ENCODE measurements around the gene ARID5B. TPM values are rescaled to one million over a fixed set of nuclear protein-coding genes. Genes with fewer than 3 reads are reported as not detected.
A peak's percentile ranks its signal among the peaks of the same experiment; 100 is the strongest.

Gene ARID5B
- total RNA-seq, 1 donor from 2014 or later: 11.6 TPM

DNA sequence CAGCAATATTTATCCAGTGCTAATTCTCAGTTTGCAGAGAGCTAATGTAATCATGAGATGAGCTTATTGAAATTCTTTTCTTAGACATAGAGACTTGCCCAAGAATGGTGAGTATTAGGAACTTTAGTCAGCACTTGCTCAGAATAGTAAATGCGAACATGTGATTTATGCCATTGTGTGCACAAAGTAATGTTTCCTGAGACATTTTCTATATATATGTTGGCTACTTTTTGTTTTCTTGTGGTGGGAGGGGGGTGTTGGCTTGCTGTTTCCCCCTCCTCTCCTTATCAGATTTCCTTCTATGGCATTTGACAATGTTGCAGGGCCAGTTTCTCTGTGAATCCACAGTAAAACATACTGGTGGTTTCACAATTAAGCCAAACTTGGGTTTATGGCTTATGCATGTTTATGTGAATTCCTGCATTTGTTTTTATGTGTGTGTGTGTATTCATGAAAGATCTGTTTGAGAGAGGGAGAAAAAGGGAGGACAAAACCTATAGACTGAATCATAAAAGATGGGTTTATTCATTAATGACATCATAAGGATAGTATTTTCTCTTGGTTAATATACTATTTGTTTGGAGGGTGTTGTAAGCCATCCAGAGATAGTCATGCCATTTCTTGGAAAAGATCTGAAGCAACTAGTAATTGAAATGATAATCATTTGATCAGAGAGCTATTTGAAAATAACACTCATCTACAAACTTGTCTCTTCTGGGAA is 36.3 kb downstream of the ARID5B start:
- peak in 1 of 2 donors; percentile 74 for DNase-seq (ENCODE audit: low read depth in 2 of 2)

DNA sequence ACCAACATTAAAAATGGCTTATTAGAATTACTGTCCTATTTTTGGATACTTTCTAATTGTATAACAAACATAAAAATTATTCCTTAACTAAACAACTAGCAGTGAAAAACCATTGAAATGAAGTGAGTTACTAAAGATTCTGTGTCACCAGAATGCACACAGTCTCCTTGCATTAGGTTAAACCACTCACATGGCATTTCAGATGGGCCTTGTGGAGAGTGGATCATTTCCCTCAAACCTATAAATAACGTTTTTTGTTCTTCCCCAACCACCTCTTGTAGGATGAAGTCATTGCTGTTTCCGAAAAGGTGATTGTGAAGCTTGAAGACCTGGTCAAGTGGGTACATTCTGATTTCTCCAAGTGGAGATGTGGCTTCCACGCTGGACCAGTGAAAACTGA is 38.4 kb downstream of the ARID5B start:
- DNase-seq (ENCODE audit: low read depth in 2 of 2): no peak

DNA sequence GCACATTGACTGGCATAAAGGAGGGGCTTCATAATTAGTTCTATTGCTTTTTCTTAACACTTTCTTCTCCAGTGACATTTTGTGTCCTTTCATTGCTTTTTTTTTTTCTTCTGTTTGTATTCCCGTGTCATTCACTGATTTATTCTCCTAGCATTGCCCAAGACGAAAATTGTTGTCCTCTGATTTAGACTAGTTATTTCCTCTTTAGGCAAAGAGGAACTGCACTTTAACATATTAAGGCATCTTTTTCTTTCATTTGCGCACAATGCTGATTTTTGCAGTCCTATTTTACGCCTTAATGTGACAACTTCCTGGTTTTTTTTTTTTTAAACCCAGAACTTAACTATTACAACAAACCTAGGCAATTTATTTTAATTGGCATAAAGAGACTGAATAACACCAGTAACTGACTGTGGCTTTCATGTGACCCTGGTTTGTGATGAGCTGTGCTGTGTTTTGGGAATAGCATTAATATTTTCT is 39.7 kb downstream of the ARID5B start:
- DNase-seq (ENCODE audit: low read depth in 2 of 2): no peak

DNA sequence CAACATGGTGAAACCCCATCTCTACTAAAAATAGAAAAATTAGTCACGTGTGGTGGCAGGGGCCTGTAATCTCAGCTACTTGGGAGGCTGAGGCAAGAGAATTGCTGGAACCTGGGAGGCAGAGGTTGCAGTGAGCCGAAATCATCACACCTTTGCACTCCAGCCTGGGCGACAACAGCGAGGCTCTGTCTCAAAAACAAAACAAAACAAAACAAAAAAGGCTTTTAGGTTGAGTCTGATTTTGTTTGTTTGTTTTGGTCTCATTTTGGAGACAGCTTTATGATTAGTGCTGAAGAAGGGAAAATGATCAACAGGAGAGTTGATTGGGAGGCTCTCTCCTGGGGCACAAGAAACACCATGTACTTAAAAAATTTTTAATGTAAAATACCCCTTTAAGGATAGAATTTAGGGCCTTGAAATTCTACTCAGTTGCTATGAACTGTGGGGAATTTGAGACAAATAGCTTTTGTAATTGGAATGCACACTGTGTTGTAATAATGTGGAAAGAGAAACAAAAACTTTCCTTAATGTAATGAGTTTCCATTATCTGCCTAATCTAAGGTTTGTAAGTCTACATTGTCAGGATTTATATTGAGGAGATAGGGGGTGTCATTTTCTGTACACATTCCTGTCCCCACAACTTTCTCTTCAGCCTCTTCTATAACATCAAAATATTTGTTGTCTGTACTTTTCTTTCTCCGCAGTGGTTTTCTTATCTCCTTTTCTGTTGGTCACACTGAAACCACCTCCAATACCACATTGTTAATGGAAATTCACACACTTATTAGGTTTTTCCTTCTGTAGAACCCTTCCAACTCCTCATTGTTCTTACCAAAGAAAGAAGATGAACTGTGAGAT is 41.3 kb downstream of the ARID5B start:
- DNase-seq (ENCODE audit: low read depth in 2 of 2): peak; percentile 33 to 55

DNA sequence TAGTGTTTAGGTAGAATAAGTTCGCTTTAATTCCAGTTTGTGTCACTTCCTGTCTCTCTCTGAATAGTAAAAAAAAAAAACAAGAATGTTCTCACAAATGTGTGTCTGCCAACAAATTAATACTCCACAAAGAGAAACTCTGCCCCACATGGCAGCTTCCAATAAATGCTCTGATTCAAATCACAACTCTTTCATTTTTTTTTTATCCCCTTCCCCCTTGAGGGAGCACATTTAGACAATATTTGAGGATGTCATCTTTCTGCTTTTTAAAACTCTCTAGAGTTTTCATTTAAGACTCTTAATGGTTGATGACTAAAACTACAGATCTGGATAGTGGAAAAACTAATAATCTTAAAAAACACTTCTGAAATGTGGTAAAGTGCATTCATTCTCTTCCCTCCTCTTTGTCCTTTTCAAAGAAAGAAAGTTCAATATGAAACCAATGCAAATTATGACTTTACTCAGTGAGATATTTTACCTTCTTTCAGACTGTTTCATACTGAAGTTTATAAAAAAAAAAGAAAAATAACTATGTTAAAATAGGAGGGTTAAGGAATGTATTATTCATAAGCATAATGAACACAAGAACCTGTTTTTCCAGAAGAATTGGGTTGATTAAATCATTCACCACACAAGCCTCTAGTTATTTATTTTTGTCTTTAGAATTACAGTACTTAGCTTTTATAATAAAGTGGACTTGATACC is 42.3 kb downstream of the ARID5B start:
- peak; percentile 82 to 85 for DNase-seq (ENCODE audit: low read depth in 2 of 2)

DNA sequence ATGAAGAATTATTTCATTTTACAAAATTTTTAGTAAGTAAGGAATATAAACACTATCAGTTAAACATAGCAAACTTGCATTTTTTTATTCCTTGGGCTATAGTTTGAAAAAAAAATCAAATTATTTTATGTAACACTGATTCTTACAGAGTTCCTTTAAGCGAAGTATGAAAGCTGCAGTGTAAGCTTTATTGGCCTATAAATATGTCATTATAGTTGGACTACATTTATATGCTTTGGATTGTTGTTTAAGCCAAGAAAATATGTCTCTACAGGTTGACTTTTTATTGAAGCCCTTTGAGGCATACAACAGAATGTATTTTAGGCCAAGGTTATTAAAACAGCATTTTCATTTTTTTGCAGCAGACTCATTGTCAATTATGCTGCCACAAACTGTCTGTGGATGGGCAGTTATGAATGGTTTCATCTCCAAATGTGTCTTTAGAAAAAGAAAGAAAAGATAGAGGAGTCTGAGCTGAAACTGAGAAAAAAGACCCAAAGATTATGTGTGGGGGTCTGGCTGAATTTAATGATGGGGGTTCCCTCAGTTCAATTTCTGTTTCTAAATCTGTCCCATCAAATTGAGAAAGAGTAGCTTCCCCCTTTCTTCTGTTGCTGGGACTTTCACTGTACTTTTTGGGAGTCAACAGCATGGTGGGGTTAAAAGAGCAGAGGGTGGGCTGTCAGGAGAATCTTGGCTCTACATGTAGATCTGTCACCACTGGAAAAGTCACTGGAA is 43.1 kb downstream of the ARID5B start:
- DNase-seq (ENCODE audit: low read depth in 2 of 2): no peak

DNA sequence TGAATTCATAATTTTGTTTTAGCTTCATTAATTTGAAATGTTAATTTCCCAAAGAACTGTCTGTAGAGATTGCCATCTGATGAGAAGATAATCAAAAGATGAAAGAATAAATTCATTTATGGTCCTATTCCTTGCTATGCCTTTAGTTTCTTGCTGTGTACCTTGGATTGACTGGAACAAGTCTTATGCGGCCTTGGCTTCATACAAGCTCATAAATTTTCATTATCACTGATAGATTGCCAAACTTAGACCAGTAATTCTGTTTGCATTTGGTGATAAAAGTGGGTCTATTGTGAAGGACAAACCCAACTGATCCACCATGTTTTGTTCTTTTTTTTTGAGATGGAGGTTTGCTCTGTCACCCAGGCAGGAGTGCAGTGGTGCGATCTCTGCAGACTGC is 48.2 kb downstream of the ARID5B start:
- DNase-seq (ENCODE audit: low read depth in 2 of 2): no peak

DNA sequence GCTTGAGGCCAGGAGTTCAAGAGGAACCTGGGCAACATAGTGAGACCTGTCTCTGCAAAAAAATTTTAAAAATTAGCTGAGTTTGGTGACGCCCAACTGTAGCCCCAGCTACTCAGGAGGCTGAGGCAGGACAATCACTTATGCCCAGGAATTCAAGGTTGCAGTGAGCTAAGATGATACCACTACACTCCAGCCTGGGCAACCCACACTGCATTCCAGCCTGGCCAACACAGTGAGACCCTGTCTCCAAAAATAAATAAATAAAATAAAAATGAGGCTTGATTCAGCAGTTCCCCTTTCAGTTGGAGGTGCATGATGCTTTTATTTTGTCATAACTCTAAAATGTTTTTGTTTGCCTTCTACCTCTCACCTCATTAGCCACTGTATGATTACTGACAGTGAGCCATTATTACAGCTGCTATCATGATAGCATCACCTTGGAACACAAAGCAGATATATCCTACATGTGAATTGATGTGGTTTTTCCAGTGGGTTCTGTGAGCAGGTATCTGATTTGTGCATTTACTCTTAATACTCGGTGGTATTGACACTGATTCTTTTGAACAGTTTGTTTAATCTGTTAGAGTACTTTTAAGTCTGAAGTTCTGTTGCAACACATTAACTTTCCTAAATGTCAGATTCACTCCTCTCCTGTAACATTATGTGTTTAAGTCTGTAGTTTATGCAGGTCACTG is 49.1 kb downstream of the ARID5B start:
- DNase-seq (ENCODE audit: low read depth in 2 of 2): no peak

DNA sequence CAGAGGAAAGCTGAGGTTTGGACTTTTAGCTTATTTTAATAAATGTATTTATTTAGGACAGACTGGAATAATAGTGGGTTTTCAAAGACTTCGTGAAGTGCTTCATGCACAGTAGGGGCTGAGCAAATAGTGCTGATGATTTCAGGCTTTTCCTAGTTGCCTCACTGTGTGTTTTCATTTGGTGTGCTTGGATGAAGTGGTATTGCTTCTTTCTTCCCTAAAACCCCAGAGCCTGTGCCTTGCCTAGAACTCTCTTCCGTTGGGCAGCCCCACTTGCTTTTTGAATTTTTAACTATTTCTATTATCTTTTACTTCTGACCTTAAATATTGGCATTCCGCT is 49.6 kb downstream of the ARID5B start:
- no peak for DNase-seq (ENCODE audit: low read depth in 2 of 2)

DNA sequence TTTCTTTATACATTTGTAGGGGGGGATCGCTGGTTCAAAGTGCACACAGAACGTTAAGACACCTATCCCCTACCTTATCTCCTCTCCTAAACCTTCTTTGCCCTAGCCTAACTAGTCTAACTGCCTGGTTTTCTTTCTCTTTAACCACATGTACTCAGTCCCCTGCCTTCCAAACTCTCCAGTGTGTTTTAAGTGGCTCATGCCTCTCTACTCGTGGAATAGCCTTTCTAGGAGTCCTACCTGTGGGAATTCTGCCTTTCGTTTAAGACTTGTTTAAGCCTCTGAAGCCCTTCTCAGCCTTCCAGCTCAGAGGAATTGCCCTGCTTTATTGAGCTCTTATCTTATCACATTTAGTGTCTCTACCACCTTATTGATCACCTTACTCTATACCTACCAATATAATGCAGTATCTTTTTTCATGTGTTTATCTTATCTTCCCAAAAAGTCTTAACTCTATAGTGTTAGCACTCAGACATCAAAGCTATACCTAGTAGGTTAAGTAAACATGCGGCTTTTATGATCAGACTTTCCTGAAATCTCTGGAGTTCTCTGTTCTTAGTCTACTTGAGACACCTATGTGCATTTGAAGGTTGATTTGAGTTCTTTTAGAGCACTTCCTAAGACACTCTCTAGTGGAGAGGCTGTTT is 50.7 kb downstream of the ARID5B start:
- DNase-seq (ENCODE audit: low read depth in 2 of 2): no peak

DNA sequence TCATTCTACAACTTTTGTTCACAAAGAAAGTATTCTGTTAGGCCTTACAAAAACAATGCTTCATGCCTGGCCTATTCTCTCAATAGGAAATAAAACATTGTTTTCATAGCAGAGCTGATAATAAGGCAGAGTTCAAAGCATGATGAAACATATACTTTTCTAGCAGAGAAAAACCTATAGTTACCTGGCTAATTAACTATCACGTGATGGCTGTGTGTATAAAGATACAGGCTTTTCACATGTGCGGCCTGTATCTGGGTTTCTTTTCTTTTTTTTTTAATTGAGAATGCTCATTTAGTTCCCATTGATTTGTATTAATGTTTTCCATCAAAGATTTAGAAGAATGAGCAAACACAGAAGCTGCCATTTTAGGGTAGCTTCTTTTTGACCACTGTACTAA is 51.7 kb downstream of the ARID5B start:
- DNase-seq (ENCODE audit: low read depth in 2 of 2): peak in 1 of 2 donors; percentile 25

DNA sequence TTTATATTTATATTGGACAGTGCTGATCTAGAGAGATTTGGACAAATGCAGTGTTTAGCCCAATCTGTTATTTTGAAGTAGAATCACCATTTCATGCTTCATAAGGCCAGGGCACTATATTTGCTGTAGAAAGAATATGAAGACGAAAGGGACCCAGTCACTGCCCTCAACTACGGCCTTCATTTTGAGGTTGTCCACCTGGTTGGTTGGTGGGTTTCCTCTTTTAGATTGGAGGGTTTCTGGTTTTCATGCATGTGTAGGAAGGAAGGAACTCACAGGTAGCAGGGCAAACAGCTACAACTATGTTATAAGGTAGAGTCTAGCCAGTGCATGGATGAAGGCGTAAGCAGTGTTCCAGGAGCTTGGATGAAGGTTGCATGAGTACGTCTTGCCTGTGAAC is 56.3 kb downstream of the ARID5B start:
- no peak for DNase-seq (ENCODE audit: low read depth in 2 of 2)

DNA sequence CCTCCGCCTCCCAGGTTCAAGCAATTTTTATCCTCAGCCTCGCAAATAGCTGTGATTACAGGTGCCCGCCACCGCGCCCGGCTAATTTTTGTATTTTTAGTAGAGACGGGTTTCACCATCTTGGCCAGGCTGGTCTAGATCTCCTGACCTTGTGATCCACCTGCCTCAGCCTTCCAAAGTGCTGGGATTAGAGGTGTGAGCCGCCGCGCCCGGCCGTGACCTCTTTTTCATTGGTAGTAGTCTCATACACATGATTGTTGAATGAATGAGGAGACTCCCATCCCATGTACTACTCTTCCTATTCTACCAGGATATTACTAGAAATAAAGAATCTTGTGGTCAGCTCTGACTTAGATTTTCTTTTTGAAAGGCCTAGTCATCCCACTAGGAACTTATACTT is 56.8 kb downstream of the ARID5B start:
- no peak for DNase-seq (ENCODE audit: low read depth in 2 of 2)

DNA sequence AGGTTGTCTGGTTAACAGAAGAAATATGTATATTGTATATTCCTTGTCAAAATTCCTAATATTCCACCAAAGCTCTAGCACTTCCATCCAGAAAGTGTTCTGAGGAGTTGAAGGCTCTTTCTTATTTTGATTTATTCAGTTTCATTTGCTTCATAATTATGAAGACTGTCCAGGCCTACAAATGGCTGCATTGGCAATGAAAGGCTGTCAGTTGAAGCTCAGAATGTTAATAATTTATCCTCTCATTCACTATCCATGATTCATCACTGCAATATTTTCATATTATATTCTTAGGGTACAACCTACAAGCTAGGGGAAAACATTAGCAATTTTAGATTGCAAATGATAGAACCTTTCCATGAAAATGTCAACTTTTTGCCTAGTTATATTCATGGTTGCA is 57.3 kb downstream of the ARID5B start:
- DNase-seq (ENCODE audit: low read depth in 2 of 2): no peak

DNA sequence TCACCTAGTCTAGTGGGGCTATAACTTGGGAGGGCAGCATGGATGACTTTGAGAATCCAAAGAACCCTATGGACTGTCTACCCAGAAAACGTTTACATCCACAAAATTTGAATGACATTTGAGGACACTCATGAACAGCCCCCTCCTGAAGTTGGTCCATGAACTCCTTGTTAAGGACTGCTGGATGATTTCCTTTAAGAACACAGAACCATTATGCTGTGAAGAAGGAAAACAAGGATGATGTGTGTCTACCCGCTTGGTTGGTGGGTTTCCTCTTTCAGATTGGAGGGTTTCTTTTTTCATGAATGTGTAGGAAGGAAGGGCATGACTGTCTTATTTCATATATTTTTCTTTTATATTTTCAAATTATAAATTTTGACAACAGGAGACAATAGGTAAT is 58.3 kb downstream of the ARID5B start:
- no peak for DNase-seq (ENCODE audit: low read depth in 2 of 2)

DNA sequence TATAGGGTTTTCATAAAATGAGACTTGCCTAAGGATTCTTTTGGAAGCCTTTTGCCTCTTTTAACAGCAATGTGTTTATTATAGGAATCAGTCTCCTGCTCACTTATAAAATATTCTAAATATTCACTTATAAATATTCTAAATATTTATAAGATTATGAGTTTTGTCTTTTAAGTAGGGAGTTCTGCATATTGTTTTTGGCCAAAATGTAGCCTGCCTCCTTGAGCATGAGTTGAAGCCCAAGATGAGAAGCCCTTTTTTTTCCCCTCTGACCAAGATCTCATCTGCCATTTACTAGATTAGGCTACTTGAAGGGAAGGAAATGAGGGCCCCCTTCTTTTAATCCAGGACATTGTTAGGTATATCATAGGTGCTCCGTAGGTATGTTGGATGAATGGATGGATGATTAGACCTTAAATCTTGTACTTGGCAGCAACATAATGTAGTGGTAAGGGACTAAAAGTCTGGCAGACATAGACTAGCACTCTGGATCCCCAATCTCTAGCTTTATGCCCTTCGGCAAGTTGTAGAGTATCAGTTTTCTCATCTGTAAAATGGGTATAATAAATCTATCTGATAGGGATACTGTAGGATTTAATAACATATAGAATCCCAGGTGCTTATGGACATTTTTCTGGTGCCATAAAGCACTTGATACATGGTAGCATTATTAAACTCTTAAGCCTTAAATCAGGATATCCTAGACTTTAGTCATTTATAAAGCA is 59.1 kb downstream of the ARID5B start:
- DNase-seq (ENCODE audit: low read depth in 2 of 2): no peak

DNA sequence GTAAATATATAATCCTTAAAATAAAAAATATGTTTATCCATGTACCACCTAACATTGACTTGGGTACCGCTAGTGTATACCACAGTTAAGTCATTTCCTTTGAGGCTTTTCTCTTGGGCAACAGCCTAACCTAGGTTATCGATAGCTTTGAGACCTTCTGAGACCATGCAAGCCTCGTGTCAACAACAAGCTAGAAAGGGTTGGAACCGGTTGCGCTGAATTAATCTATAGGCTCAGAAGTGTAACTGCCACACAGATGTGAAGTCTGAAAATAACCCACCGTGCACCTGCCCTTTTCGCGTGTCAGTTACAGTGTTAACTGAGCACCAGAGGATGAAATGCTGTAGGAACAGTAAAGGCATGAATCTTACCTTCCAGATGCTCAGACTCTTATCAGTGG is 59.8 kb downstream of the ARID5B start:
- DNase-seq (ENCODE audit: low read depth in 2 of 2): no peak

DNA sequence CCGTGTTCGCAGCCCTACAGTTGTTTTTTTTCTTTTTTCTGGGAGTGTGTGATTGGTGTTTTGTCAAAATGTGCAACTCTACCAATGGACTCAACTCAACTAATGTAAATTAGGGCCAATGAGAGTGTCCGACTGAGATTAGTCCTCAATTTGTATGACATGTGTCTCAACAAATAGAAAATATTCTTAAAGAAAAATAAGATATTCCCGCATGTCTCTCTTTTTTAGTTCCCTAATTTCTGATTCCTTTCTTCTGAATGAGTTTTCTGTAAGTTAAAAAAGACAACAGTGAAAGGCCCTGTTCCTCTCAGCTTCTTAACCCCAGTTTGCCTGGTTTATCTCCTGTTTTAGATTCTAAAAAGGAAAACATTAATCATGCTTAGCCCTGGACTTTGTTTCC is 61.5 kb downstream of the ARID5B start:
- no peak for DNase-seq (ENCODE audit: low read depth in 2 of 2)

DNA sequence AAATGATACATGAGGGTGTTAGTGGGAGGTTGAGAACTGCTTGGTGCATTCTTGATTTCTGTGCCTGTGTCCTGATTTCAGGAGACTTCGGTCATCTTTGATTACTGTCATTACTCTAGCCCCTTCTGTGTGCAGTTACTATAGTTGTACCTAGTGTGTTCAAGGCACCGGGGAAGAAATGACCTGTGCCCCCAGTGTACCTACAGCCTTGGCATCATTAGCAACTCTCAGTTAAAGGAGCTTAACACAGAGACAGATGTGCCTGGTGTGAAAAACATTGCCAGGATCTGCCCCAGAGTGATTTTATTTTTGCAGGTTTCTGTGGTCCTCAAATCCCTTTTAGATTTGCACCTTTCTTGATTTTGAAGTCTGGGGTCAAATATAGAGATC is 62.2 kb downstream of the ARID5B start:
- DNase-seq (ENCODE audit: low read depth in 2 of 2): no peak

Data from dermis microvascular lymphatic vessel endothelial cell (primary cell).